Measurements from ENCODE around the gene CHGA.

Gene CHGA

DNA sequence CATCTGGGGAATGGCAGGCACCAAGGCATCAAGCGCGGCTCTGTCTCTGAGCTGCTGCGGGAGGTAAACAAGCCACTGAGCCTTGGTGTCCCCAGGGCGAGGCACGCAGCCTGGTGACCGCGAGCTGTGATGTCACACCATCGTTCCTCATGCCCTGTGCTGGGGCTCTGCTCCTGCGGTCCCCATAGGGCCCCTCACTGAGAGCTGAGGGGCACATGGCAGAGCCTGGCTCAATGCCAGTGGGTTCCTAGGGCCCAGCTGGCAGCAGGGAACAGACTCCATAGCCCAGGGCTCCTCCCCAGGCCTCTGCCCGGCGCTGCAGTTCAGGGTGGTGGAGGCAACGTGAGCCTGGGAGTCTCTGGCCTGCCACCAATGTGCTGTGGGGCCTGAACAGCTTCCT, 22.6 kb downstream of the CHGA start:
- DNase-seq (ENCODE audit: low read depth): no peak

DNA sequence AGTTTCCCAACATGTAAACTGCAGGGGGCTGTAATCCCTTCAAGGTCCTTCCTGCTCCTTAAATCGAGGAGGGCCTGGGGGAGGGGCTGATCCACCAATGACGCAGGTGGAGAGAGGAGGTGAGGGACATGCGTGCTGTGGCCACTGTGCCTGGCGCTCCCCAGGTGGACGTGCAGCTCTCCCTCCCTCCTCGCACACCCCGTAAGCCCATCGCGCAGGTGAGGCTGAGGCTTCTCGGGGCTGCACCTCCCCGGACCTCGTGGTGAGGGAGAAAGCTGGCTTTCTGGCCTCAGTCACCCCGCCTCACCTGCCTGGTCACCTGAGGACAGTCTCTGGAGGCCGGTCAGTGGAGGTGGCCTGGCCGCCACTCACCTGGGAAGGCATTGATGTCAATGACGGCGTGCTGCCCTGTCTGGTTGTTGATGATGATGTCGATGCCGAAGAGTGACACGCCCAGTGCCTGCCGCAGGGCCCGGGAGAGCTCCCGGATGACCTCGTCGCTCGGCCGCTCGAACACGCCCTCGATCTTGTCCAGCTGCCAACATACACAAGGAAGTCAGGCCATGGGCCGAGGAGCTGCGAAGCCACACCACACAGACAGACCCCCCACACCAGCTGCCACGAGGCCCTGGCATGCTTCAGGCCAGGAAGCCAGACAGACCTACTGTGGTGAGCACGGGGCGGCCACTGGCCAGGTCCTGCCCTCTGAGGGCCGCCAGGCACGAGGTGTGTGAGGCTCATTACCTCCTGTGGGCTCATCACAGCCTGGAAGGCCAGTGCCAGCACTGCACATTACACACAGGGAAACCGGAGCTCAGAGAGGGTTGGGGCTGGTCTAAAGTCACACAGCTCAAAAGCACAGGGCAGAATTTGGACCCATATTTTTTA, 23.3 kb downstream of the CHGA start:
- no peak for DNase-seq (ENCODE audit: low read depth)

DNA sequence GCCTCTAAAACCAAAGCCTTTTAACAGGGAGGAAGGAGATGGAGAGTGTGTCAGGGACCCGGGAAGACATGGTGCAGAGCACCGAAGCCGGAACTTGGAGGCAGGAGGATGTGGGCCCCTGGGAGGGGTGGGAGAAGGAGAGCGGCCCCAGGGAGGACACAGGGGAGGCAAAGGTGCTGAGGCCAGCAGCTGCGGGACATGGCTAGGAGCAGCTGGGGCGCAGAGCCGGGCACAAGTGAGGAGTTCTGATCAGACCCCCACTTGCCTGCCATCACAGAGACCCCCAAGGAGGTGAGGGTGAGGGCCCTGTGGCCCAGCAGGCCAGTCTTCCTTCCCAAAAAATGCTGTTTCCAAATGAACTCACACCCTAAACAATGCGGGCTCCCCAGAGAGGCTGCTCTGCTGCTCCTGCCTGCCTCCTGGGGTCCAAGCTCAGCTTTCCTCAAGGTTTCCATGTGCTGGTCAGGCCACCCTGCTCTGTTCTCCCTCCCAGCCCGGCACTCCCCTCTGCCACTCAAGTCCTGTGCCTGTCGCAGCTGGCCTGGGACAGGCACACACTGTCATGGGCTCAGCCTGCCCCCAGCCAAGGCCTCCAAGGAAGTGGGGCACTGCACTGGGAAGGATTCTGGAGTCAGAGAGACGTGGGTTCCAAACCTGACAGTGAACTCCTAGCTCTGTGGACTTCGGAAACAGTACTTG, 24.0 kb downstream of the CHGA start:
- no peak for DNase-seq (ENCODE audit: low read depth)

DNA sequence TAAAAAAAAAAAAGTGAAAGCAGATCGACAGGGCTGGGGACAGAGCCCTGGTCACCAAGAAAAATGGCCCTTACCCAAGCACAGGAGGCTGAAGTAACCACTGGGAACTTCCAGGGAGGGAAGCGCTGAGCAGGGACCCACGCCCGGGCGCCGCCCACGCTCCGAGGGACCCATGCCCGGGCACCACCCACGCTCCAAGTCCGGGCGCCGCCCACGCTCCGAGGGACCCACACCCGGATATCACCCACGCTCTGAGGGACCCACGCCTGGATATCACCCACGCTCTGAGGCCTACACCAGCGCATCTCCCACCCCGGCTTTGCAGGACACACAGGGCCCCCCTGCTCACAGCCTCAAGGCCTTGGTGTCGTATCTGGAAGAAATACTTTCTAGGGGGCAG, 25.7 kb downstream of the CHGA start:
- DNase-seq (ENCODE audit: low read depth): no peak

DNA sequence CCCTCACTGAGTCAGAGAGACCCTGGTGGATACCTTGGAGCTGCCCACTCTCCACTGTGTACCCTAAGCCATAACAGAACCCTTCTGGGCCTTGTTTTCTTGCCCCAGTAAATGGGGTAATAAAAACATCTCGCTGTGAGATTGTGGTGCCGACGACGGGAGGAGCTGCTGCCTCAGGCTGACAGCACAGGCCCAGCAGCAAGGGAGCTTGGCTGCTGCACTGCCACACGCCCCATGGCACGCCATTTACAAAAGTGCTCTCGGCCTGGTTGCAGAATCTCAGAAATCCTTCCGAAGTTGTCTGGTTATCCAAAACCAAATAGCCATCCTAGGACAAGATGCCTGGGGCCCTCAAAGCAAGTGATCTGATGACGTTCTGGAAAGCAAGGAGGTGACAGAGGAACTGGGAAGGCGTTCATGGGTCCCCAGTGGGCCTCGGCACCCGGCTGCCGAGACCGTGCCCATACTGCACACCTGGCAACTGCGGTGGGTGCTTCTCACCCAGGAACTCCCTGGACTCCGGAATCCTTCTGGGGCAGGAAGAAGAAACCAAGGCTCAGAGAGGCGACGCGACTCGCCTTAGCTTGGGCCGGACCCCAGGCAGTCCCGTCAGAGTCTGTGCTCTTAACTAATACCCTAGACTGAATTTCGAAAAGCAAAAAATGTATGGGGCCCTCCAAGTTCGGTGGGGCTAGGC, 26.7 kb downstream of the CHGA start:
- no peak for DNase-seq (ENCODE audit: low read depth)

DNA sequence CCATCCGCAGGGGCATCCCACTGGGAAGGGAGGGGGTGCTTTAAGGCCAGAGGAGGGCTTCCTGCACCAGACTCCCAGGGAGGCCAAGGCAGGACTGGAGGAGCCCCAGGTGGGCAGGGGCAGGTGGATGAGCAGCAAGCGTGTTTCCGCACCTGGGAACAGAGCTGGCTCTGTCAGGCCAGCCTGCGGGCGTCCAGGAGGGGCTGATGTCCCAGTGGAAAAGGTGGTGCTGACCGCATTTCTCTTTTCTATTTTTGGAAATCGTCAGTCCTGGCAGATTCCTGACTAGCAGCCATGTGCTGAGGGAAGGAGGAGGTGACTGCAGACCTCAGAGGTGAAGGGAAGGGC, 27.2 kb downstream of the CHGA start:
- DNase-seq (ENCODE audit: low read depth): no peak

DNA sequence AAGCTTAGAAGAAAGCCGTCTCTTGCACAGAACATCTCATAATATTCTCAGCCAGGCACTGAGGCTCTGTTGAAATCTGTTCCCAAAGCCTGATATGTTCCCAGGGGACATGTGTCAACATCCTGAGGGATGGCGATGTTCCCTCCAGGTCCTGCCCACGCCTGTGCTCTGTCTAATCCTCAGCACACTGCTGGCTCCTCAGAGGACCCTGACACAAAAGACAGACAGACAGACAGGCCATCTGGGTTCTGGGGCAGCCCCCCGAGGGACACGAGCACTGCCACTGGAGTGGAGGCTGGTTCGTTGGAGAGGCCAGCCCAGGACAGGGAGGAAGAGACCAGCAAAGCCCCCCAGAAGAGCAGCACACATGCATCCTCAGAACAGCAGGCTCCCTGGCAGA, 27.8 kb downstream of the CHGA start:
- DNase-seq (ENCODE audit: low read depth): no peak

DNA sequence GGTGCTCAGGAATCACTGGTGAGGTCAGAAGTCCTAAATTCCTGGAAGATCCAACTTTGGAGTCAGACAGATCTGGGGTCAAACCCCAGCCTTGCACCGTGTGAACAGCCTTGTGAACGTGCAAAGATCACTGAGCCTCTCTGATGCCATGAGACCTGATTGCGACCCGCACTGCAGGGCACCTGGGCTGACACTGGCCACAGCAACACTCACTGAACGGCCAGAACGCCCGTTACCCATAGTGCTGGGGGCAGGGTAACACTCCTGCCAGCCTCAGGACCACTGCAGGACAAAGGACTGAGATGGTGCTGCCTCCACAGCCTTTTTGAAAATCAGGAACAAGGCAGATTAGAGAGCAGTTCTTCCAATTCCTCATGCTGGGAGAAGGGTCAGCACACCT, 28.3 kb downstream of the CHGA start:
- no peak for DNase-seq (ENCODE audit: low read depth)

DNA sequence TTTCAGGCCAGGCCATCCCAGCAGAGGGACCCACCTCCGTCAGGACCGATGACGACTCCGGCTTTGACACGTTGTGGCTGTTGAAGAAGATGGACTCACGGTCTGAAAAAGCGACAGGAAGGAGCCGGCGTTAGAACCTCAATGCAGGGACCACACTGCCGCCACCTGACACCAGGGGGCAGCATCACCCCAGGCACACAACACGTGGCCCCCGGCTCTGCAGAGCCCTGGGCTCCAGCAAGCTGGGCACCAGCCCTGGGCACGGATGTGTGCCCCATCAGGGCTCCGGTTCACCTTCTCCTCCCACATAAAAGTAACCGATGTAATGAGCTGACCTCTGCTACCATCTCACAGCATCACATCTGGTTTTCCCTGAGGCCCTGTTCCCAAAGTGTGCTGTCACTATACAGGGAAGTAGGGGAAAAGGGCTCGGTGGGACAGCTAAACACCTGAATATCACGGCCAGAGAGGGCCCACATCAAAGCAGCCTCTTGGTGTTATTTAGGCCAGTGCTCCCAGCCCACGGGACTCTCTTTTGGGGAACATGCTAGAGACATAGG, 29.0 kb downstream of the CHGA start:
- DNase-seq (ENCODE audit: low read depth): peak; percentile 21

DNA sequence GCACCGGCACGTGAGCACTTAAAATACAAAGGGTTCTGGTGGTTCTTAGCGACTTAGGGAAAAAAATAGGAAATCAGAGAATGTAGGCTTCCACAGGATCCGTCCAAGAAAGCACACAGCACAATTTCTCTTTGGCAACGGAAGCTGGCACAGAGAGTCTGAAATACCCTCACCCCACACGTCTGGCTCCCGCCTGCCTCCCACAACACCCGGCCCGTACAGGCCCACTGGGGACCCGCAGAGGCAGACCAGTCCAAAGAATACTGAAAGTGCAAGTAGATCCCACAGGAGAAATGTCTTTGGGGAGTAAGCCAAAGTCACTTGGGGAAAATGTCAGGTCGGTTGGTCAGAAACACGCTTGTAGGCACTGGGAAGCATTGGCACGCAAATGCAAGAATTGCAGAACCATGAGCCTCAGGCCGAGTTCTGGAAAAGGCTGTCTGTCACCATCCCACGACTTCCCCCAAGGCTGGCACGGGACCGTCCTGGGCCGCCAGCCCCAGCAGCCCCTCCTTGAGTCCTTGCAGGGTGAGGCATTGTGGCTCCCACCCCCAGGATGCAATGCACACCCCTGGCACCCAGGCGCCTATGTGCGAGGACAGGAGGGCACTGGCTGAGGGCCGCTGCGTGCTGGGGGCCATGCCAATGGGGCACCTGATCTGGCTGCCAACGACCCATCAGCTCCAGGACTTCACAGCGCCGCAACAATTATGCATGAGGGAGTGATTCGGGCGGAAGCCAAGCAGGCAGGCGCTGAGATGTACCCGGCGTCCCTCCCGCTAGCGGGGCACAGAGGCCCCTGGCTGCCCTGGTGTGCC, 29.7 kb downstream of the CHGA start:
- DNase-seq (ENCODE audit: low read depth): no peak

DNA sequence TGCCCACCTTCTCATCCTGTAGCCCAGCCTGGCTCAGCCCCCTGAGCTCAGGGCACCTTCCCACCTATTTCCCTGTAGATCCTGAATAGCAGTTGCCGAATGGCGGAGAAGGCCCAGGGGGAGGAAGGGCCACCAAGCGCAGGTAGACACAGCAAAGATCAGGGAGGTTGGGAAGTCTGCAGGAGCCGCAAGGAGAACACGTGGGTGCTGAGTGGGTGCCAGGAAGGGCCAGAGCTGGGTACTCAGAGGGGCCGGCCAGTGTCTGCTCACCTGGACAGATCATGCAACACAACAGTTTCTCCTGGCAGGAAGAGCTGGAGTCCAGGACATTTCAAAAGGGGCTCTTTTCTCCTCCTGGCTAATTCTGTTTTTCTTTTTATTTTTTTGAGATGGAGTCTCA, 30.6 kb downstream of the CHGA start:
- no peak for DNase-seq (ENCODE audit: low read depth)

DNA sequence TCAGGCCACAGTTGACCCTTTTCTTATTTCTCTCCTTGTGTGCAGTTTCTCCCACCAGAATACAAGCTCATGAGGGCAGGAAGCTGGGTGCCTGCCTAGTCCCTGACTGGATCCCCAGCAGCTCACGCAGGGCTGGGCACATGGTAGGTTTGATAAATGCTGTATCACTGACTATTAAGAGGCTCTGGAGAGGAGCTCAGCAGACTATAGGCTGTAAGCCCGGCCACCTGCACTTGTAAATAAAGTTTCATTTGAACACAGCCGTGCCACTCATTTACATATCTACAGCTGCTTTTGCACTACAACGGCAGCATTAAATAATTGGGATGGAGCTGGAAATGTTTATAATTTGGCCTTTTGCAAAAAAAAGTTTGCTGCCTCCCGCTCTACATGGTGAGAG, 32.0 kb downstream of the CHGA start:
- DNase-seq (ENCODE audit: low read depth): no peak

DNA sequence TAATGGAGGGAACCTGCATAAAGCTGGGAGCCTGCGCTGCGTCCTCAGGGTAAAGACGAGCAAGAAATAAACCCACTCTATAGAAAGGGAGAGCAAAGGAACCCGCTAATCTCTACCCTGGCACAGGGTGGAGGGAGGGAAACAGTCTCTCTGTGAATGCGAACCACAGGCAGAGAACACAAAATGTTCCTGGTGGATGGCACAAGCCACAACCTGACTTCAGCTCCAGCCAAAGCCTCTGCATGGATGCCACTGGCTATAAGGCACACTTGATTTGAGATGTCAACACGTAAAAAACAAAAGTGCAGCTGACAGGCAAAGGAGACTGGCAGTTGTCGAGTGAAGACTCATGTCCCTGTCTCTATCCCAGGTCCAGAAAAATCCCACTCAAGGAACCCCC, 32.4 kb downstream of the CHGA start:
- DNase-seq (ENCODE audit: low read depth): no peak

DNA sequence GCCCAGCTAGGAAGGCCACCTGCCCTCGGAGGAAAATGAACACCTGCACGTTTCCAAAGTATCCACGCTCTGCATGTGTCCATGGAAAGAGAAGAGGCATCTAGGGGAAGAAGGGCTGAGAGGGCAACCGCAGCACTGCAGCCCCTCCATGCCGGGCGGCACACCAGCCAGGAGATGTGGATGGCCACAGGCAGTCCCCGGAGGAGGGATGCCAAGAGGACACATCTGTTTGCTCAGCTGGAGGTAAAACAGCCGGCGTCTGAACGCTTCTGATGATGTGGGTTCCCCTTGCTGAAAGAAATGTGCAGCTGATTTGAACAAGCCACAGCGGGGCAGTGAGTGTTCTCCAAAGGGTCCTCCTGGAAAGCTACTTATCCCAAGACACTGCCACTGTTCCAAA, 34.0 kb downstream of the CHGA start:
- DNase-seq (ENCODE audit: low read depth): no peak

DNA sequence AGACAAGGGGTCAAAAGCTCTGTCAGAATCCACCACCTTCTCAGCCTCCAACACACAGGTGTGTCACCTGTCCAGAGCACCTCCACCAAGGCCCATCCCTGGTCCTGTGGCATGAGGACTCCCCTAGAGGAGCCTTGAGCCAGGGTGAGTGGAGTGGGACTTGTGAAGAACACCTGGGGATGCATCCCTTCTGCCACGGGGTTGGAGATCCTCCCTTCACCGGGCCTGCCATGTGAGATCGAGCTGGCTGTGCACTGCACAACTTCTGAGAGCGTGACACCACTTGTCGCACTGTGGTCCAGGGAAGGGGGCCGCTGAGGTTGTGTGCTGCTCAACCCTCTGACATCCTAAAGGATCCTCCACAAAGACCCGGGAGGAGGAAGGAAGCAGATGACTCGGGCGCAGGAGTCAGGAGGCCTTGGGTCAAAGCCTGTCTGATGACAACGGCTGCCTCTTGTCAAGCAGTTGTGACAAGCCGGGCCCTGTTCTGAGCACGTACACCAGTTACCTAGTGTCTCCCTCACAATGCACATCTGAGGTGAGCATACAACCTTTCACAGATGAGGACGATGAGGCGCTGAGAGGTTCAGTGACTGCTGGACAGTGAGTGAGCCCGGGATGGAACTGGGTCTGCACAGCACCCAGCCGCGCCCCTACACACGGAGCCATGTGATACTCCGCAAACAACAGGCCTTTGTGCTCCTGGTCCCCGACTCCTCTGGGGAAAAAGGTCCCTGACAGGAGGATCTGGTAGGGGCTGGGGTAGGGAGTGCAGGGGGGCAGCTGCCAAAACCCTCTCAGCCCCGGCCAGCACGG, 35.6 kb downstream of the CHGA start:
- no peak for DNase-seq (ENCODE audit: low read depth)

DNA sequence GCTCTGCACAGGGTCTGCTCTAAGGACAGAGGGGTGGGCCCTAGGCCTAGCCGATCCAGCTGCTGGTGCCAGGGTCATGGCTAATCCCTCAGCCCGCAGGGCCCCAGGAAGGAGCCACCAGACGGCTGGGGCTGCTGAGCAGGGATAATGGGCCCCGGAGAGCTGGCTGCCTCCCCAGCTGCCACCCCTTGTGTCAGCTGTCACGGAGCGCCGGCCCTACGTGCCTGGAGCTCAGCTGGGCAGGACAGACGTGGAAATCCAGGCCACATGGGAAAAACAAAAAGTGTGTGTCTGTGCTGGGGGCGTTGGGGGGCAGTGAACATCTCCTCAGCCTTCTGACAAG, 36.2 kb downstream of the CHGA start:
- DNase-seq (ENCODE audit: low read depth): no peak

DNA sequence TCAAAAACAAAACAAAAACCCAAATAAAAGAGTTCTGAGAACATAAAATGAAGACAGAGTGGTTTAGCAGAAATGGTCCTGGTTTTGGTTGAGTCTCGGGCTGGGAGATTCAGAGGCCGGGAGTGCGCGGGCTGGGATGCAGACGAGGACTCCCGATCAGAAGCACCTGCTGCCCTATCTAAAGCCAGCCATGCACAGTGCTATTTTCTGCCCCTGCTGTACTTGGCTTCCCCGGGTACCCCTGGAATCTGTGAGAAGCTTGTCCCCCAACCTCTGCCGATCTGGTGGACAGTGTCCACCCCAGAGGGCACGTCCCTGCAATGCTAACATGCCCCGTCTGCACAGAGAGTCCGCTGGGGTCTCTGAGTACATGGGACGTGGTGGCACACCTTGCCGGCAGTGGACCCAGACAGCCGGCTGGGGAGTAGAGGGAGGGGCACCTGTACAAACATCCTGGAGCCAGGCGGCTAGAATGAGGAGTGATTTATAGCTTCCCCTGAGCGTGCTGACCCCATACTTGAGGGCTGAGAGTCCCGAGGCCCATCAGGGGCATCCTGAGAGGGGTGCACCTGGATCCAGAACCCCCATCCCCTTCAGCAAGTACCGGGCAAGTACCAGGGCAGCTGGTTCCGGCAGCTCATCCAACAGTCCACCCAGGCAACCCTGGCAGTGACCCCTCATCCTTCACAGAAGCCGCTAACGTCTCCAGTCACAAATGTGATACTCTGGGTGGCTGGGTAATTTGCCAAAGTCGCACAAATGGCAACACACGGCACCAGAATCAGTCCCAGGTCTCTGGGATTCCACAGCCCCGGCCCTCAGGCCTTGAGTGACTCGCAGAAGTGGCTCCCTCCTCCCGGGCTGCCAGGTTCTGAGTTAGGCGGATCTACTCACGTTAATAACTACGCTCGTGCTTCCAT, 37.1 kb downstream of the CHGA start:
- no peak for DNase-seq (ENCODE audit: low read depth)

DNA sequence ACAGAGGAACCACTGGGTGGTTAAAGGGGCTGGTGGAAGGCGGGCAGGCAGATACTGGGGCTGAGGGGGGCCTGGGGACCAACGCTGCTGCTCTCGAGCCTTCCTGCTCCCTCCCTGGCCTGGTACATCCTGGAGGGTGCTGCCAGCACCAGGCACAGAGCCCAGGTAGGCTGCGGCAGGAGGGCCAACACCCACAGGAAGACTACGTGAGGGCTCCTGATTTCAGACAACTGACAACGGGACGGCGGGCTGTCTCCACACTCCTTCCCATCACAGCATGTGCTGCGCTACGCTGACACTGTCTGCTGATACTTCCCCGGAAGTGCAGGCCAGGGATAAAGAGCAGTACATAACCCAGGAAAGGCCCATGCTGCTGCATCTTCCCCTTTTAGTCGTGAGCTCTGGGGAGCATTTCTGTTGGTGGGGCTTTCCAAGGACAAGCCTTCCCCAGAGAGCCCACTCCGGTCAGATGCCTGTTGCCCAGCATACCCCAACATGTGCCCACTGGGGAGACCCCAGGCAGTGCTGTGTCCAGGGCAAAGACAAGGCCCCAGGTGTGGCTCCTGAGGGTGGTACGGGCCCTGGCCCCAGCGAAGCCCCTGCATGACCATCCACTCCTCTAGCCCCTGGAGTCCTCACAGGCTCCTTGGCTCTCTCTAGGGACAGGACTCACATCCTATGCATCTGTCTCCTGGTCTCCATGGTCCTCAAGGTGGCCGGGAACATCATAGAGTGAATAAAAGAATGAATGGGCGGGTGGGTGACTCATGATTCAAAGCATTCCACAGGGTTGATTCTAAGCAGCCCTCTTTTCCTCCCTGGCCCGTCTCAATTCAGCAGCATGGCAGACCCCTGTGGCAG, 38.0 kb downstream of the CHGA start:
- DNase-seq (ENCODE audit: low read depth): no peak

DNA sequence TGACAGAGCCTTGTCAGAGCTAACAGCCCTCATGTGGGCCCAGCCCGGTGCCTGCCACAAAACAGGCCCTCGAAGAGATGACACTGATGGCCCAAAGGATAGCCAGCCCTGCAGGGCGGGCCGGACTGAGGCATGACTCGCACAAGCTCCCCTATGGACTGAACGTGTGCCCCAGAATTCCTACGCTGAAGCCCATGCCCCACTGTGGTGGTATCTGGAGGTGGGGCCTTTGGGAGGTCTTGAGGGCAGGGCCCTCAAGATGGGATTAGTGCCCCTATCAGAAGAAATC, 38.6 kb downstream of the CHGA start:
- no peak for DNase-seq (ENCODE audit: low read depth)
